ENCODE results near the gene MMP27. TPM values are rescaled to one million over a fixed set of nuclear protein-coding genes. Genes with fewer than 3 reads are reported as not detected.
A peak's percentile ranks its signal among the peaks of the same experiment; 100 is the strongest.

MMP27 gene
- polyA plus RNA-seq (2012; rRNA removed), result not detected in 2 replicates
- polyA plus RNA-seq (2012; cell fraction: cytosol; rRNA removed), result 0.01 TPM in 2 replicates
- 0.02 TPM in 1 of 2 replicates, not detected in the other for polyA plus RNA-seq (2012; cell fraction: nucleus; rRNA removed)

DNA sequence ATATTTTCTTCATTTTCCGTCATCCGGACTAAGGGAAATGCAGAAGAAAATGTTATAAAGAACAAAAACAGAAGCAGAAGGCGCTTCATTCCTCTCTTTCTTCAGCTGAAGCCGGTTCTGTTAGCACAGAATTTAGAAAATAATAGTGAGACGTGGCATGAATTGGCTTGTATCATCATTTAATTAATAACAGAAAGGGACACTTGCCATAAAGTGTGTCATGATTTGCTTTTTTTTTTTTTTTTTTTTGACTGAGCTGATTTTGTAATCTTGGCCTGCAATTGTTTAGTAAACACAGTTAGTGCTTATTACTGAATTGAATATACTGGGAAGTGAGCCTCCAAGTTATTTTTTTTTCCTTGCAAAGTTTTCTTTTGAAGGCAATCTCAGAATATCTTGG is at the start of gene MMP27:
TSS of gene MMP27 (minus strand) at position 144 of the 400 bp plus-strand sequence. CDS start at position 89, 55 bp downstream.
- no peak within 1 kb of the TSS for H3K27ac ChIP-seq (ENCODE audit: low read depth in 2 of 2, low read length in 1 of 2)
- ChIA-PET CTCF (interaction anchor here (1.5 kb wide), 1 partner anchor 9 kb away, joined by 4 read pairs; no protein-coding TSS in a partner anchor), POLR2A (no interaction called here)
- H3F3A ChIP-seq (replicated peaks; ENCODE audit: insufficient read depth), result no peaks in the 10 kb centered on the region
- H3K4me1 ChIP-seq (ENCODE audit: control insufficient read depth in 1 of 2, insufficient read depth in 2 of 2, low read depth in 1 of 2, low read length in 1 of 2), result no peaks in the 10 kb centered on the region
- no peaks in the 10 kb centered on the region for H3K9me2 ChIP-seq
- H3K4me2 ChIP-seq, result peak within 1 kb of the TSS; percentile 61
- H4K20me1 ChIP-seq (ENCODE audit: insufficient read depth), result no peaks in the 10 kb centered on the region
- H3K4me3 ChIP-seq (ENCODE audit: low read depth in 2 of 2, low read length in 1 of 2), result peak within 1 kb of the TSS in 1 of 2 experiments; percentile 30; a peak in 2 of 4 replicates
- 36% methylated on average over 5 of the region's 5 CpGs for WGBS (ENCODE audit: low lambda C conversion rate)
- H3K27me3 ChIP-seq (ENCODE audit: insufficient read depth), result no peaks in the 10 kb centered on the region; the same call in 1 of the 2 replicates
- H3K79me2 ChIP-seq (ENCODE audit: insufficient read depth), result no peaks in the 10 kb centered on the region
- no peak for TF ChIP-seq POLR2AphosphoS5 (IDR thresholded peaks at IDR 0.05; ENCODE audit: low read depth, low read length)
- no peak for TF ChIP-seq ELF1 (IDR thresholded peaks at IDR 0.05)
- no peak for TF ChIP-seq RAD21 (IDR thresholded peaks at IDR 0.05; ENCODE audit: low read length)
- no peak for TF ChIP-seq SMC3 (IDR thresholded peaks at IDR 0.05; ENCODE audit: low read depth, low read length)
- TF ChIP-seq JUND (IDR thresholded peaks at IDR 0.05), result no peak
- TF ChIP-seq GABPA (IDR thresholded peaks at IDR 0.05; ENCODE audit: low read depth), result no peak
- no peak for TF ChIP-seq RCOR1 (IDR thresholded peaks at IDR 0.05; ENCODE audit: low read length)
- no peak for TF ChIP-seq ZBTB33 (IDR thresholded peaks at IDR 0.05; ENCODE audit: borderline replicate concordance, low read depth)
- TF ChIP-seq MEF2A (IDR thresholded peaks at IDR 0.05; ENCODE audit: borderline replicate concordance, low read depth), result no peak
- TF ChIP-seq RXRA (IDR thresholded peaks at IDR 0.05; ENCODE audit: borderline replicate concordance, low read depth), result no peak
- TF ChIP-seq TCF12 (IDR thresholded peaks at IDR 0.05), result no peak
- TF ChIP-seq TAF1 (IDR thresholded peaks at IDR 0.05; ENCODE audit: borderline replicate concordance, low read depth, low read length), result no peak
- H3K36me3 ChIP-seq (replicated peaks in 1 of 2; ENCODE audit: control insufficient read depth in 1 of 2, insufficient read depth in 2 of 2, low read length in 1 of 2), result no peaks in the 10 kb centered on the region
- H3K9ac ChIP-seq, result no peak within 1 kb of the TSS
- no peak for DNase-seq
- peak within 1 kb of the TSS; percentile 90 for H2AFZ ChIP-seq (ENCODE audit: low read depth)
- no peaks in the 10 kb centered on the region for H3K9me3 ChIP-seq

DNA sequence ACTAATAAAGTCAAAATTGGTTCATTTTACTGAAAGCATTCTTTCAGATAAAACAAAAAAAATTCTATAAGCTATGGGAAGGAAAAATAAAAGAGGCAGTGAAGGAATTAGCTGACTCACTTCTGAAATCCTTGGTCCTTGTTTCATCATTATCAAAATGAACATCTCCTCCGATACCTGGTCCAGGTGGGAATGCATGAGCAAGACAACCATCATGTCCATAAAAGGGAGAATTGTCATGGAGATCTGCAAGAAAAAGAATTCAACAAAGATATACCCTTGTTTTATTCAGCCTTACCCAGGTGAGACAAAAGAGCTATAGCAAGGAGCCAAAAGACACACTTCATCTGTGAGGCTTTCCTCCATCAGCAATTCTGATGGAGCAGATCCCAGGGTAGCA is 47.7 kb upstream of the MMP27 start:
- WGBS (ENCODE audit: low lambda C conversion rate), result 100% methylated on average over 1 of the region's 1 CpG
- no peak for DNase-seq
- H3K9me2 ChIP-seq, result no peaks in the 10 kb centered on the region

More for the DNA sequence above, 47.7 kb upstream of the MMP27 start:
- no peaks in the 10 kb centered on the region for H3K79me2 ChIP-seq (ENCODE audit: insufficient read depth)
- no peak overlapping the region for H3K4me3 ChIP-seq (ENCODE audit: low read depth in 2 of 2, low read length in 1 of 2)
- H3K36me3 ChIP-seq (replicated peaks in 1 of 2; ENCODE audit: control insufficient read depth in 1 of 2, insufficient read depth in 2 of 2, low read length in 1 of 2), result no peaks in the 10 kb centered on the region
- ChIA-PET CTCF (no interaction called here), POLR2A (no interaction called here)
- no peaks in the 10 kb centered on the region for H3K4me1 ChIP-seq (ENCODE audit: control insufficient read depth in 1 of 2, insufficient read depth in 2 of 2, low read depth in 1 of 2, low read length in 1 of 2)
- H3K27me3 ChIP-seq (ENCODE audit: insufficient read depth), result peaks cover 10% of the 10 kb centered on the region; the same call in 1 of the 2 replicates
- no peak overlapping the region for H3K27ac ChIP-seq (ENCODE audit: low read depth in 2 of 2, low read length in 1 of 2)
- H3F3A ChIP-seq (replicated peaks; ENCODE audit: insufficient read depth), result no peaks in the 10 kb centered on the region
- H2AFZ ChIP-seq (ENCODE audit: low read depth), result no peak overlapping the region
- no peak overlapping the region for H3K4me2 ChIP-seq
- TF ChIP-seq GATA2 (CRISPR knock-in tag; IDR thresholded peaks at IDR 0.05), result no peak
- no peak for TF ChIP-seq JUND (IDR thresholded peaks at IDR 0.05)
- no peak for TF ChIP-seq RAD21 (IDR thresholded peaks at IDR 0.05; ENCODE audit: low read length)
- TF ChIP-seq REST (IDR thresholded peaks at IDR 0.05; ENCODE audit: low read depth, low read length), result no peak
- TF ChIP-seq FOXJ3 (CRISPR knock-in tag; IDR thresholded peaks at IDR 0.05), result no peak
- TF ChIP-seq TAF1 (IDR thresholded peaks at IDR 0.05; ENCODE audit: borderline replicate concordance, low read depth, low read length), result no peak
- TF ChIP-seq SMC3 (IDR thresholded peaks at IDR 0.05; ENCODE audit: low read depth, low read length), result no peak
- TF ChIP-seq YY1 (IDR thresholded peaks at IDR 0.05; ENCODE audit: low read depth), result no peak
- TF ChIP-seq MXI1 (IDR thresholded peaks at IDR 0.05; ENCODE audit: low read depth, low read length), result no peak
- TF ChIP-seq NFIC (IDR thresholded peaks at IDR 0.05; ENCODE audit: borderline replicate concordance), result no peak
- TF ChIP-seq NRF1 (IDR thresholded peaks at IDR 0.05; ENCODE audit: low read depth, low read length), result no peak
- TF ChIP-seq PBX3 (IDR thresholded peaks at IDR 0.05), result no peak
- no peak for TF ChIP-seq ELF1 (IDR thresholded peaks at IDR 0.05)
- TF ChIP-seq, protein P1, sequence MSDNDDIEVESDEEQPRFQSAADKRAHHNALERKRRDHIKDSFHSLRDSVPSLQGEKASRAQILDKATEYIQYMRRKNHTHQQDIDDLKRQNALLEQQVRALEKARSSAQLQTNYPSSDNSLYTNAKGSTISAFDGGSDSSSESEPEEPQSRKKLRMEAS (IDR thresholded peaks at IDR 0.05; ENCODE audit: low read depth), result no peak
- no peak for TF ChIP-seq EZH2phosphoT487 (IDR thresholded peaks at IDR 0.05; ENCODE audit: borderline replicate concordance, low read depth)
- H3K9ac ChIP-seq, result no peak overlapping the region
- H3K9me3 ChIP-seq, result no peaks in the 10 kb centered on the region
- H4K20me1 ChIP-seq (ENCODE audit: insufficient read depth), result no peaks in the 10 kb centered on the region

Data from SK-N-SH (cell line).